Right lobe of liver (tissue), 6 donors: ENCODE data around the gene PLXND1. TPM values are rescaled to one million over a fixed set of nuclear protein-coding genes. Genes with fewer than 3 reads are reported as not detected.

Experiments used
- ATAC-seq, 4 donors: fragments of 200-7000 bp; cut with Tn5 transposase; one replicate each; pipeline ENCODE4 v1.9.1; 2020; ENCODE audit warnings: mild to moderate bottlenecking in 4 of 4, moderate library complexity in 4 of 4
- DNase-seq, 3 donors: peaks; one replicate each; pipeline ENCODE4 v3.0.0-alpha.2; 2020
- H3K27ac ChIP-seq, 3 donors: fragments of 200-600 bp; one replicate each; pipeline ENCODE4 v1.8.0; 2022
- H3K27me3 ChIP-seq, 2 donors: fragments of 200-600 bp; one replicate each; pipeline ENCODE4 v1.8.0; 2022
- H3K36me3 ChIP-seq, 4 donors: fragments of 200-600 bp; sonication (generic) in 1 of 4; one replicate each; pipeline versions ENCODE4 v1.5.1 to v1.8.0; 2017 to 2022; ENCODE audit warnings: control low read depth in 1 of 4
- H3K4me1 ChIP-seq, 4 donors: fragments of 200-600 bp; sonication (generic) in 1 of 4; one replicate each; pipeline versions ENCODE4 v1.5.1 to v1.8.0; 2017 to 2022; ENCODE audit warnings: control low read depth in 1 of 4
- H3K4me3 ChIP-seq, 3 donors: fragments of 200-600 bp; one replicate each; pipeline ENCODE4 v1.8.0; 2022
- H3K9me3 ChIP-seq, 4 donors: fragments of 200-600 bp; sonication (generic) in 1 of 4; one replicate each; pipeline versions ENCODE4 v1.5.1 to v1.8.0; 2017 to 2022; ENCODE audit warnings: control low read depth in 1 of 4
- CTCF ChIP-seq, 4 donors: fragments of 200-600 bp in 3 of 4; fragments of 450-650 bp in 1 of 4; IDR thresholded peaks; one replicate each; pipeline versions ENCODE4 v1.5.1 to v1.8.0; 2016 to 2022; ENCODE audit warnings: antibody characterized with exemption in 4 of 4, mild to moderate bottlenecking in 2 of 4
- POLR2A ChIP-seq: fragments of 450-650 bp; IDR thresholded peaks from one replicate; pipeline ENCODE4 v1.6.1; 2017; ENCODE audit warnings: antibody characterized with exemption, mild to moderate bottlenecking
- WGBS: methylation state at CpG from one replicate; pipeline ENCODE4 v1.1.6; 2018; ENCODE audit warnings: low coverage, low lambda C conversion rate; ENCODE audit not compliant: insufficient coverage; ENCODE audit errors: missing lambda C conversion rate; 5-methylcytosine and 5-hydroxymethylcytosine counted together
- intact Hi-C, 2 donors: fragments of 100-400 bp; cut with DNase I; formaldehyde crosslinking; loops; one replicate each; pipeline versions ENCODE4 v1.11.2 to v1.14.1; 2022
- total RNA-seq, 6 experiments: library from RNA; depleted of rRNA in 2 of 6; stranded (reverse); fragments of >200 nt in 2 of 6; fragmentation: NEBNext Ultra II Directional in 3 of 6; extraction: Animal tissue kit (Norgen Biotek cat#: 25700) in 3 of 6; gene quantifications; one replicate each; pipeline versions ENCODE4 v1.1.0 to v1.2.4, GENCODE V29; 2016 to 2023
- donor health status: DM: no; HTN: yes; CAD: no.
- donor health status: DM: no; HTN: no; CAD: no.
- donor health status: DM: no; HTN: no; CAD: no.
- donor health status: DM: no; HTN: yes; CAD: no.
- donor health status: DM: no; HTN: yes; CAD: no.

The PLXND1 gene
- total RNA-seq, 6 experiments from 2014 or later, result 27.0 to 48.8 (median 29.6) TPM

GRCh38 chr3:129602309-129602708 is 4.2 kb downstream of the PLXND1 start:
- intact Hi-C loops, result no loop called here
- Histone ChIP-seq H3K4me1 (peaks cover 0 to 6% (median 0%) of the 10 kb centered on the region in 4 donors), H3K27ac (no peak overlapping the region)

GRCh38 chr3:129601713-129602112 is 4.8 kb downstream of the PLXND1 start:
- no peak for DNase-seq
- 77% methylated on average over 4 of the region's 5 CpGs for WGBS
- peaks cover 0 to 6% (median 0%) of the 10 kb centered on the region in 4 donors for H3K4me1 ChIP-seq
- TF ChIP-seq POLR2A (no peak), CTCF (IDR thresholded peaks at IDR 0.05) (no peak)
- H3K36me3 ChIP-seq, result no peaks in the 10 kb centered on the region
- no peaks in the 10 kb centered on the region for H3K27me3 ChIP-seq
- intact Hi-C loops, result no loop called here
- H3K4me3 ChIP-seq, result no peak overlapping the region
- no peak for ATAC-seq
- H3K9me3 ChIP-seq, result no peaks in the 10 kb centered on the region
- no peak overlapping the region for H3K27ac ChIP-seq

More at GRCh38 chr3:129602309-129602708, 4.2 kb downstream of the PLXND1 start:
- TF ChIP-seq POLR2A (no peak), CTCF (IDR thresholded peaks at IDR 0.05) (no peak)
- Histone ChIP-seq H3K36me3 (no peaks in the 10 kb centered on the region), H3K27me3 (no peaks in the 10 kb centered on the region), H3K9me3 (no peaks in the 10 kb centered on the region), H3K4me3 (peak overlapping the region in 1 of 3 donors; percentile 48)
- no peak for DNase-seq
- 56% methylated on average over 7 of the region's 11 CpGs for whole genome bisulfite sequencing
- no peak for ATAC-seq

- peak overlapping the region in 1 of 3 donors; percentile 77 for H3K27ac ChIP-seq
- no peak for TF ChIP-seq POLR2A
- no peak for TF ChIP-seq CTCF (IDR thresholded peaks at IDR 0.05)
- ATAC-seq (no peak), DNase-seq (no peak)
- H3K27me3 ChIP-seq, result no peaks in the 10 kb centered on the region
- intact Hi-C loops, result no loop called here
- H3K4me1 ChIP-seq, result peaks cover 0 to 4% (median under 1%) of the 10 kb centered on the region in 4 donors
- H3K9me3 ChIP-seq, result no peaks in the 10 kb centered on the region
- H3K4me3 ChIP-seq, result no peak overlapping the region
- H3K36me3 ChIP-seq, result no peaks in the 10 kb centered on the region
- 93% methylated on average over 2 of the region's 2 CpGs for WGBS
Observed at GRCh38 chr3:129600348-129600747, 6.1 kb downstream of the PLXND1 start.

DNA sequence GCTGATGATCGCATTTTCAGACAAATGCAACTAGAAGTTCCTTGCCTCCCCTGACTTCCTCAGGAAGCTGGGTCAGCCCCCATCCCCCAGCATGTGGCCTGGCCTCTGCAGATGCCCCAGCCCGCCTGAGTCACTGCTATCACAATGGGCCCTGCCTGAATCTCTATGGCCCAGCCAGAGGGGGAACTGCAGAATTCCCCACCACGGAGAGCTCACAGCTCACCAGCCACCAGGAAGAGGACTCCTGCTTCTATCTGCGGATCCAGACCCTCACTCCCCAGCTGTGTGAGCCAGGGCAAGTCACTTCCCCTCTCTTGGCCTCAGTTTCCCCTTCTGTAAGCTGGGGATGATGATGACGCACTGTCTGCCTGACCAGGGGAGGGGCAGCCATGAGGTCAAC is 6.9 kb downstream of the PLXND1 start:
- Histone ChIP-seq H3K4me1 (peaks cover 0 to 9% (median 4%) of the 10 kb centered on the region in 4 donors), H3K27ac (peak overlapping the region in 2 of 3 donors; percentile 24 to 77), H3K4me3 (no peak overlapping the region), H3K36me3 (no peaks in the 10 kb centered on the region), H3K9me3 (no peaks in the 10 kb centered on the region), H3K27me3 (no peaks in the 10 kb centered on the region)
- no peak for TF ChIP-seq POLR2A
- TF ChIP-seq CTCF (IDR thresholded peaks at IDR 0.05), result no peak
- WGBS, result 53% methylated on average over 3 of the region's 5 CpGs
- ATAC-seq, result peak; percentile 43 to 65 (median 60)
- peak in 1 of 3 donors; percentile 79 for DNase-seq
- intact Hi-C loops, result no loop called here

- Histone ChIP-seq H3K36me3 (no peaks in the 10 kb centered on the region), H3K27me3 (no peaks in the 10 kb centered on the region), H3K9me3 (no peaks in the 10 kb centered on the region), H3K4me1 (peaks cover 0 to 14% (median 6%) of the 10 kb centered on the region in 4 donors), H3K27ac (peak overlapping the region in 1 of 3 donors; percentile 77), H3K4me3 (no peak overlapping the region)
- ATAC-seq (no peak), DNase-seq (no peak)
- intact Hi-C loops, result no loop called here
- TF ChIP-seq CTCF (IDR thresholded peaks at IDR 0.05), result no peak
- TF ChIP-seq POLR2A, result no peak
- WGBS, result 85% methylated on average over 10 of the region's 19 CpGs
Observed at GRCh38 chr3:129599073-129599472, 7.4 kb downstream of the PLXND1 start.
